Type B pancreatic cell (in vitro differentiated cells): ENCODE measurements around the gene PRKCB. TPM values are rescaled to one million over a fixed set of nuclear protein-coding genes. Genes with fewer than 3 reads are reported as not detected.

Experiments
- DNase-seq: peaks from one replicate; pipeline ENCODE4 v3.0.0; 2021; ENCODE audit warnings: mixed read lengths; ENCODE audit not compliant: unreplicated experiment; ENCODE audit errors: extremely low spot score
- H3K27ac Mint-ChIP-seq: 2 replicates; pipeline ENCODE4 v1.8.0; 2021; ENCODE audit warnings: mild to moderate bottlenecking, mixed read lengths
- H3K27me3 Mint-ChIP-seq: 2 replicates; pipeline ENCODE4 v1.8.0; 2021; ENCODE audit warnings: mixed read lengths
- H3K36me3 Mint-ChIP-seq: 2 replicates; pipeline ENCODE4 v1.8.0; 2021; ENCODE audit warnings: mixed read lengths
- H3K4me1 Mint-ChIP-seq: one replicate; pipeline ENCODE4 v1.8.0; 2021; ENCODE audit warnings: mixed read lengths; ENCODE audit not compliant: unreplicated experiment
- H3K4me3 Mint-ChIP-seq: 2 replicates; pipeline ENCODE4 v1.8.0; 2021; ENCODE audit warnings: mild to moderate bottlenecking, mixed read lengths
- H3K9me3 Mint-ChIP-seq: 2 replicates; pipeline ENCODE4 v1.8.0; 2021; ENCODE audit warnings: mixed read lengths
- CTCF ChIP-seq: fragments of 200-600 bp; sonication (generic); conservative IDR thresholded peaks from 2 replicates; pipeline ENCODE4 v1.5.0; 2021; ENCODE audit warnings: antibody characterized with exemption, mild to moderate bottlenecking
- total RNA-seq: library from RNA; stranded (reverse); gene quantifications from 2 replicates; pipeline ENCODE4 v1.2.1, GENCODE V29; 2021; ENCODE audit warnings: low replicate concordance

Gene PRKCB
- total RNA-seq, 1 donor from 2014 or later: 10.2 TPM

GRCh38 chr16:23959072-23959751, 123.4 kb downstream of the PRKCB start:
- Mint-ChIP-seq H3K4me3 (no peak overlapping the region), H3K27ac (no peak overlapping the region), H3K36me3 (no peaks in the 10 kb centered on the region), H3K9me3 (no peaks in the 10 kb centered on the region), H3K4me1 (no peaks in the 10 kb centered on the region), H3K27me3 (peaks cover 35% of the 10 kb centered on the region)
- no peak for TF ChIP-seq CTCF
- no peak for DNase-seq

- no peak for DNase-seq
- no peak overlapping the region for H3K27ac Mint-ChIP-seq
- H3K36me3 Mint-ChIP-seq: no peaks in the 10 kb centered on the region
- TF ChIP-seq CTCF: no peak
- H3K9me3 Mint-ChIP-seq: no peaks in the 10 kb centered on the region
- no peaks in the 10 kb centered on the region for H3K4me1 Mint-ChIP-seq
- peaks cover 35% of the 10 kb centered on the region for H3K27me3 Mint-ChIP-seq
- H3K4me3 Mint-ChIP-seq: no peak overlapping the region
Observed at GRCh38 chr16:23959752-23960072, 123.9 kb downstream of the PRKCB start.

GRCh38 chr16:23960081-23960885, 124.5 kb downstream of the PRKCB start:
- Mint-ChIP-seq H3K4me3 (no peak overlapping the region), H3K4me1 (no peaks in the 10 kb centered on the region), H3K9me3 (no peaks in the 10 kb centered on the region), H3K36me3 (no peaks in the 10 kb centered on the region), H3K27me3 (peaks cover 39% of the 10 kb centered on the region), H3K27ac (no peak overlapping the region)
- no peak for TF ChIP-seq CTCF
- no peak for DNase-seq

- Mint-ChIP-seq H3K4me1 (no peaks in the 10 kb centered on the region), H3K9me3 (no peaks in the 10 kb centered on the region), H3K4me3 (no peak overlapping the region), H3K27ac (no peak overlapping the region), H3K36me3 (no peaks in the 10 kb centered on the region), H3K27me3 (peaks cover 36% of the 10 kb centered on the region)
- TF ChIP-seq CTCF: no peak
- DNase-seq: no peak
Observed at GRCh38 chr16:23962001-23962400, 126.2 kb downstream of the PRKCB start.

- no peaks in the 10 kb centered on the region for H3K4me1 Mint-ChIP-seq
- no peaks in the 10 kb centered on the region for H3K9me3 Mint-ChIP-seq
- no peaks in the 10 kb centered on the region for H3K36me3 Mint-ChIP-seq
- no peak overlapping the region for H3K27ac Mint-ChIP-seq
- no peak overlapping the region for H3K4me3 Mint-ChIP-seq
- TF ChIP-seq CTCF: no peak
- H3K27me3 Mint-ChIP-seq: peaks cover 30% of the 10 kb centered on the region
- DNase-seq: no peak
Observed at GRCh38 chr16:23964136-23964535, 128.4 kb downstream of the PRKCB start.
